WI38 (cell line): ENCODE results near the gene ZBTB22.
A peak's percentile ranks its signal among the peaks of the same experiment; 100 is the strongest.
"Not testable (repeated sequence)": the region's sequence is repeated elsewhere in the genome, so short reads cannot be mapped to it uniquely, and the experiment has no call there.

Experiments used
- H3K4me3 ChIP-seq: 2 replicates; pipeline ENCODE4 v1.5.1; 2011; ENCODE audit warnings: low read depth, mild to moderate bottlenecking, control low read depth, low read length
- CTCF ChIP-seq: IDR thresholded peaks from 2 replicates; pipeline ENCODE4 v1.5.1; 2012; ENCODE audit warnings: low read depth, mild to moderate bottlenecking, control low read depth, low read length

Gene ZBTB22

GRCh38 chr6:33347816-33348215 is 30.3 kb upstream of the ZBTB22 start:
- TF ChIP-seq CTCF, result no peak
- no peak overlapping the region for H3K4me3 ChIP-seq

- H3K4me3 ChIP-seq, result not testable (repeated sequence)
Observed at GRCh38 chr6:33346972-33347371, 29.4 kb upstream of the ZBTB22 start.

GRCh38 chr6:33344701-33345697 is 27.5 kb upstream of the ZBTB22 start:
- no peak overlapping the region for H3K4me3 ChIP-seq
- TF ChIP-seq CTCF, result peak; percentile 50

GRCh38 chr6:33343953-33344611 is 26.5 kb upstream of the ZBTB22 start:
- no peak overlapping the region for H3K4me3 ChIP-seq
- no peak for TF ChIP-seq CTCF

GRCh38 chr6:33343606-33343952 is 26.0 kb upstream of the ZBTB22 start:
- H3K4me3 ChIP-seq, result not testable (repeated sequence)

GRCh38 chr6:33339193-33339592 is 21.6 kb upstream of the ZBTB22 start:
- no peak overlapping the region for H3K4me3 ChIP-seq
- no peak for TF ChIP-seq CTCF

GRCh38 chr6:33336495-33336894 is 19.0 kb upstream of the ZBTB22 start:
- no peak for TF ChIP-seq CTCF
- no peak overlapping the region for H3K4me3 ChIP-seq

GRCh38 chr6:33335916-33336315 is 18.4 kb upstream of the ZBTB22 start:
- TF ChIP-seq CTCF, result no peak
- H3K4me3 ChIP-seq, result no peak overlapping the region
